Occipital lobe (tissue), 2 donors: ENCODE results near the gene FAM117B. TPM values are rescaled to one million over a fixed set of nuclear protein-coding genes. Genes with fewer than 3 reads are reported as not detected.

Source experiments
- DNase-seq: peaks from one replicate; lab custom pipeline; 2025; lab: John Stamatoyannopoulos, UW
- total RNA-seq: library from RNA; depleted of rRNA; stranded (reverse); fragments of >200 nt; gene quantifications from one replicate; pipeline ENCODE4 v1.2.3, GENCODE V29; 2014

FAM117B gene
- total RNA-seq: 44.6 TPM

DNA sequence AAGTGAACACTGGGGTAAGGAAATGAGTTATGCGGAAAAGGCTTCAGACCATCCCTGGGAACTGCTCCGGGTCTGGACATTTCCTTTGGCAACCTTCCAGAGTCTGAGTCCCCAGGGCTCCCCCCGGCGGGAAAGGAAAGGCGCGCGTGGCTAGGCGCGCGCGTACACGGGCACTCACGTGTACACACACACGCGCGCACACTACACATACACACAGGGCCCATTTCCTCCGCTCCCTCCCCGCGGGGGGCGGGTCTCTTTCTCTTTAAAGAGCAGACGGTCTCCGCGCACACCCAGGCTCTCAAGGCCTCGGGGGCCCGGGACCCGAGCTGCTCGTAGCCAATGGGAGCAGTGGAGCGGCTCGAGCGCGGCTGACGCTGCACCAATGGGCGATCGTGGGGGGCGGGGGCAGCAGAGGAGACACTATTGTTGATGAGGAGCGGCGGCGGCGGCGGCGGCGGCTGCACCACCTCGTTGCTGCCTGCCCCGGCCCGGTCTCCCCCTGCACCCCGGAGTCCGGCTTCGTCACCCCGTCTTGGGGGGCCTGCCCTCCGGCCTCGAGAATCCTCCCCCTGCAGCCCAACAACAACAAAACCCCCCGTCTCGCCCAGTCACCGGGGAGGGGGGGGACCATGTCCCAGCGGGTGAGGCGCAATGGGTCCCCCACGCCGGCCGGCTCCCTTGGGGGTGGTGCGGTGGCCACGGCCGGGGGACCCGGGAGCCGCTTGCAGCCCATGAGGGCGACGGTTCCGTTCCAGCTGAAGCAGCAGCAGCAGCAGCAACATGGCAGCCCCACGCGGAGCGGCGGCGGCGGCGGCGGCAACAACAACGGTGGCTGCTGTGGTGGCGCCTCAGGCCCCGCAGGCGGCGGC, at the start of gene FAM117B:
TSS of gene FAM117B (plus strand) at position 414 of the 872 bp plus-strand sequence. CDS start at position 633, 219 bp downstream.
- DNase-seq: peak; percentile 97

DNA sequence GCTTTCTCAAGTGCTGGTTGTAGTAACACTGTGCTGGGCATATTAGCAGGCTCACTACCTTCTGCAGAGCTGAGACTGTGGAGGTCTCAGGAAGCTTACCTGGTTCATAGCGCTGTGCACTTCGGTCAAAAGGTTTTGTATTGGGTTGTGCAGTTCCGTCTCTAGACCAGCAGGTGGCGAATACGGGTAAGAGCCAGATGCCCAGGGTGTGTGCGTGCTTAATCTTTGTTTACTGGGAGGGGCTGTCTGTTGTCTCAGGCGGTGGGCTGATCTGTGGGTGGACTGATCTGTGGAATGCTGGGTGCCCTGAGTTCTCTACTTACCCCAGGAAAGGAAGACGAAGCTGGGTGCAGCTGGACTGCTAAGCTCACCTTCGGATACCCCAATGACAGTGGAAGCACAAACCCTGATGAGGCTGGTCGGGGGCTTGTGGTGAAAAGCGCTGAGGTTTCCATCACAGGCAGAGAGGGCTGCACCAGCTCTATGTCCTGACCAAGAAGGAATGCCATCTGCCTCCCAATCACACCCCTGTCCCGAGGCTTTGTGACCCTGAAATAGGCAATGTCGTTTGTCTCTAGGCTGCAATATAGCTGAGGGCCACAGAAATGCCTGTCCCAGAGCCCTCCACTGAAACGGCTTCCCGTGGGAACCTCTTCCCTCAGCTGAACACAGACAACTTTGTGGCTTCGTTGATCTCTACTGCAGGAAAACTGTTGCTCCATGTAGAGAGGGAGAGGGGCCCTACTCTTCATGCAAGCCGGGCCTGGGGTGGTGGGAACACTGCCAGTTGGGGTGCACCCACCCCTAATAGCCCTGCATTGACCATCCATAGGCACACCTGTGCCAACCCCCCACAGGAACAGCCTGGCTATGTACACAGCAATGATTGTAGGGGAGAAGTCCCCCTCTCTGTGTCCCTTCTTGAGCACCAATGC, 45.9 kb upstream of the FAM117B start:
- DNase-seq: peak; percentile 6

DNA sequence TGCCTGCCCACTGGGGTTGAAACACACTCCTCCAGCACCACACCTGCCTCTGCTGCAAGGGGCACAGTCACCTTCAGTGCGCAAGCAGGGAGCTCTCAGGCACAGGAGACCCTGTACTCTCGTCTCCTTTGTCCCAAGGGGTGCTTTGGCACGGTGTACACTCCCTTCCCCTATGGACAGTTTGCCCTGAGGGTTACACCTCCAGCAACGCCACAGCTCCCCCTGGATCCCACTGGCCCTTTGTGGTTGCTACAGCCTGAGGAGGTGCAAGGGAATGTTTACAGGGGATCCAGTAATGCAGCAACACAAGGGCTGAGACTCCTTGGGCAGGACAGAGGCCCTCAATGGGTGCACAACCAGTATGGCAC, 45.2 kb upstream of the FAM117B start:
- DNase-seq: no peak

DNA sequence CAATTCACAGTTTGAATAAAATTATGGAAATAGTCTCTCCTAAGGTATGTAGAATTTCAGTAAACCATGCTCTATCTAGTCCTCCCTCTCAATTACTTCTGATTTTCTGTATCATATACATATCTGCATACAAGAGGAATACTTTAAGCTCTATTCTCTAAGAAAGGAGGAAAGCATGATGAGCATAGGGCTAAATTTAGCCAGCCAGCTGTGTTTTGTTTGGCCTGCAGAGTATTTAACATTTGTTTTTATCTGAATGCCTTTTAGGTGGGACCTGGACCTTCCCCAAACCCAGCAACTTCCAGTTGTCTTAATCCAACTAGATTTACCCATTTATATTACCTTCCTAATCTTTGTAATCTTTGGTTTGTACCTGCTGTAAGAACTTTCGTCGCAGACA, 42.2 kb upstream of the FAM117B start:
- no peak for DNase-seq

DNA sequence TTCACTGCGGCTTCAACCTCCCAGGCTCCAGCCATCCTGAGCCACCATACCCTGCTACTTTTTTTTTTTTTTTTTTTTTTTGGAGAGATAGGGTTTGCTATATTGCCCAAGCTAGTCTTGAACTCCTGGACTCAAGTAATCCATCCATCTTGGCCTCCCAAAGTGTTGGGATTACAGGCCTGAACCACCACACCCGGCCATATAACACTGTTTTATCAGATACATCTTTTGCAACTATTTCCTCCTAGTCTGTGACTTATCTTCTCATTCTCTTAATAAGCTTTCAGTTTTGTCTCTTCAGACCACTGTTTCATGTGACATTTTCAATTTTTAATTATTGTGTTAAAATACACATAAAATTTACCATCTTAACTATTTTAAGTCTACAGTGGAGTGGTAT, 35.7 kb upstream of the FAM117B start:
- no peak for DNase-seq

DNA sequence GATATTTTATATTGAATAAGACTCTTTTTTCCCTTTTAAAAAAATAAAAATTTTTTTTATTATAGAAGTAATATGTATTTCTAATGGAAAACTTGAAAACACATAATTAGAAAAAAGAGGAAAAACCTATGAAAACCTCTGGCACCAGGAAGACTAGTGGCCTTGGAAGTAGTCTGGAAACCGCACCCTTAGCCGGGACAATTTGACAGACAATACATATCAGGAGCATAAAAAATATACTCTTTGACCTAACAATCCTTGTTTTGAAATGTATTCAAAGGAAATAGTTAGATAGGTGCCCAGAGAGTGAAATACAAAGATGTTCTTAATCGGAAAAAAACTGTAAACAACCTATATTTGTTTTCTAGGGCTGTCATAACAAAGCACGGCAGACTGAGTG, 34.9 kb upstream of the FAM117B start:
- DNase-seq: no peak

DNA sequence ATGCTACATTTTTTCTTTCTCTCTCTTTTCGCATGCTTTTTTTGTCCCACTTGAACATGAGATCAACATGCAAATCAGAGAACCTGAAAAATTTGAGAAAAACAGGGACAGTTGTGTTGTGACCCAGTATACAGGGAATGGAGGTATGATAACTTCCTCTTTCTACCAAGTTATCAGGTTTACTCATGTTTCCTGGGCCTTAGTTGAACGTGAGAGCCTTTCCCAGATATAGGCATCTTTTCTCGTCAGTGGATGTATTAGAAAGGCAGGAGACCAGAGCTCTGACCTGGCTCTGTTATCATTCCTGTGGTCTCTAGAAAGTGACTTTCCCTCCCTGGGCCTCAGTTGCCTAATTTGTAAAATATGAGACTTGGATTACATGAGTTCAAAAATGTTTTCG, 30.1 kb upstream of the FAM117B start:
- DNase-seq: no peak

DNA sequence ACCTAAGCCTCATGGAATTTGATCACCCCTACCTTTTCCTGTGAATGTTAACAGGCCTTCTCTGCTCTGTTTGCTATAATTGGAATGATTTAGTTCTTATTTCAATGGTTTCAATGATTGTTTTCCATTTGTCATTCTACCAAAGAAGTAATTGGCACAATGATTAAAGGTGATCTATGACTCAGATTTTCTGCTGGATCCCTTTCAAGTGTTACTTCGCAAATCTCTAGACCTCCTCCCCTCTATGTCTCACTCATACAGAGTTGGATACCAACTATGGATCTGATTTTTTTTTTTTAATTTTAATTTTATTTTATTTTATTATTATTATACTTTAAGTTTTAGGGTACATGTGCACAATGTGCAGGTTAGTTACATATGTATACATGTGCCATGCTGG, 29.6 kb upstream of the FAM117B start:
- no peak for DNase-seq

DNA sequence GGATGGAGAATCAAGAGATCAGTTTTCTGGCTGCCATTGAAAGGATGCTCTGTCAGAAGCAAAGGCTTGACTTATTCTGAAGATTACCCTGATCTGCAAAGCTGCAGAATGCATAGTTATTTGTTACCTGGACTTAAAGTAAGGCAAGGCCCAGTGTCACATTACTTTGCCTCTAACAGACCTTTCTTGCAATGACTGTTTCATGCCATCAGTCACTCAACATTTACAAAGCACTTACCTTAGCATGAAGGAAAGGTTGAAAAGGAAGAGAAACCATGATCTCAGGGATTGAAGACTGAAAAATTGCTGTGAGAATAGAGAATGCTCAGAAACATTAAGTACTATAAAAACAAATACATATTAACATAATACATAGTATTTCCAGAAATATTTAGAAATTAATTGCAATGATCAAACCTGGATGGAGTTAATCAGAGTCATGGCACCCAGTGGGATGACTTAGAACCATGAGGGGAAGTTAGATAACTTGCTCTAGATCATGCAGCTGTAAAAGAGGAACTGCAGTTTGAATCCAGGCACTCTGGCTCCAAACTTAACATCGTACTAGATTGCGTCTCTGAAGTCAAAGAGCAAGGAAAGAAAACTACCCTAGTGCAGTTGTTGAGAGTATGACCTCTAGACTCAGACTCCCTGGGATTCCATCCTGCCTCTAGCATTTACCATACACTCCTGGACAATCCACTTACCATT, 26.5 kb upstream of the FAM117B start:
- no peak for DNase-seq

DNA sequence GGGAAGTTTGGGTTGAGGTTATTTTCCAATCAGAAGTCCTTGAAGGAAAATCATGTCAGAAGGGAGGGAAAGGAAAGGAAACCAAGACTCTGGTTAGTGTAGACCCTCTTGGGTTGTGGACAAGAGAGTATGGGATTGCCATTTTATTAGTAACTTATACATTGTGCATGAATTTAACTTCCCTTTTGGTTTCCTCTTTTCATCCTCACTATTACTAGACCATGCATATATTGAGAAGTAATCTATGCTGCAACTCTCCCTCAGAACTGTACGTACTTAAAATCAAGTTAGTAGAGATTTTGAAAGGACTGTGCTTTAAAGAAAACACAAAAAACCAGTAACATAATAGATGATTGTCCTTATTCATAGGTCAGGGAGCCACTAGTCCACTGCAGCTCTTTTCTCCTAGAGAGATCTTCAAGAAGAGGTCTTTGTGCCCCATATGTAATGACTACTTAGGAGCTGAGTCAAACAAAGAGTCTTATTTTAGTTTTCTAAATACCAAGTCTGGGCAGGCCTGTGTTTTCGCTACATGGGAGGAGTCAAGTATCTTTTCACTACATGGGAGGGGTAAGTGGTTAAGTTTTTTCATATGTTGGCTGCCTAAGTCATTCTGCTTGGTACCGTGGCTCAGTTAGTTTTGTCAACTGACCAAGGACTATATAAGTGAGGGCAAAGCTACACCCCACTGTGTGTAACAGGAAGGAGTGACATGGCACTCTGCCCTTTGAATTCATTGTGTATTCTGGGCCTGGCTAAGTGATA, 25.2 kb upstream of the FAM117B start:
- no peak for DNase-seq

DNA sequence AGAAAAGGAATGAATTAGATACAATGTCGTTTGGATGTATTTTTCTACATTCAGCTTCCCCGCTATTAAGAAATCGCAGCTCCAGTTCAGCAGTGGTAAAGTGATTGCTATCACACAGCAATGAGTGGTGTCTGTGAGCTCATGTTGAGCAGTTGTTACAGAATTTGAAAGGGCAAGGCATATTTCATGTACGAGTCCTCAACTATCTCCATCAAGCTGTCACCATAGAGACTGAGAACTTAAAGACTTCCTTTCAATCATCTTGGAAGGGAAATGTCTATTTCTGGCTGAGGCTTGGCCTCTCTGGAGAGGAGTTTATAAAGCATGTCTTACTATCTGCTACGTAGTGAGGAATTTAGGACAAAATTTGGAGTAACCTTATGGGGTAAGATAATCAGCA, 24.4 kb upstream of the FAM117B start:
- no peak for DNase-seq

DNA sequence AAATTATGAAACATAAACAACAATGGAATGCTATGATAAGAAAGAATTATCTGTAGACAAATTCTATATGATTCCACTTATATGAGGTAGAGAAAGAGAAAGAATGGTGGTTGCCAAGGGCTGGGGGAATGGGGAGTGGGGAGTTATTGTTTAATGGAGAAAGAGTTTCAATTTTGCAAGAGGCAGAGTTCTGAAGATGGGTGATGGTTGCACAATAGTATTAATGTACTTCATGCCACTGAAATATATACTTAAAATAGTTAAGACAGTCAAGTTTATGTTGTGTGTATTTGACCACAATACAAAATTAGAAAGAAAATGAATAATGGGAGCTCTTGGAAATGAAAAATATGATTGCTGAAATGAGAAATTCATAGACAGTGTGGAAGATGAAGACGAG, 22.6 kb upstream of the FAM117B start:
- DNase-seq: no peak

DNA sequence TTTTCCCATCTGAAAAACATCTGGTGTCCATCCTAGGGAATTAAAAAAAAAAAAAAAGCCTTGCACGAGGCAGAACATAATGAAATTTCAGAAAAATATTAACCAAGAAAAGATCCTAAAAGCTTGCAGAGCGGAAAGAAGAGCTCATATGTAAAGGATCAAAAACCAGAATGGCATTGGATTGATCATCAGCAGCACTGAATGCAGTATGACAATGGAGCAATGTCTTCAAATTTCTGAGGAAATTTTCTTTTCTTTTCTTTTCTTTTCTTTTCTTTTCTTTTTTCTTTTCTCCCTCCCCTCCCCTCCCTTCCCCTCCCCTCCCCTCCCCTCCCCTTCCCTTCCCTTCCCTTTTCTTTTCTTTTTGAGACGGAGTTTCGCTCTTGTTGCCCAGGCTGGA, 21.3 kb upstream of the FAM117B start:
- no peak for DNase-seq

DNA sequence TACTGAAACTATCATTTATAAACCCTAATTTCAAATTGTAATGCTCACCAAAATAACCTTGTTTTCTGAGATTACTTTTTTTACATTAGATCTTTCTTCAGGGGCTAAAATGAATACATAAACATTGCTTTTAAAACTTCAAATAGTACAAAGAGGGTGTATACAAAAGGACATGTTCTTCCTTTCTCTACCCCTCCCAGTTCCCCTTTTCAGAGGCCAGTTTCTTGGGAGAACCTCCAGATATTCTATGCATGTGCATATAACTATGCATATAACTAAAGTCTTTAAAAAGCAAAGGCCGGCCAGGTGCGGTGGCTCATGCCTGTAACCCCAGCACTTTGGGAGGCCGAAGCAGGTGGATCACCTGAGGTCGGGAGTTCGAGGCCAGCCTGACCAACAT, 10.6 kb upstream of the FAM117B start:
- no peak for DNase-seq

DNA sequence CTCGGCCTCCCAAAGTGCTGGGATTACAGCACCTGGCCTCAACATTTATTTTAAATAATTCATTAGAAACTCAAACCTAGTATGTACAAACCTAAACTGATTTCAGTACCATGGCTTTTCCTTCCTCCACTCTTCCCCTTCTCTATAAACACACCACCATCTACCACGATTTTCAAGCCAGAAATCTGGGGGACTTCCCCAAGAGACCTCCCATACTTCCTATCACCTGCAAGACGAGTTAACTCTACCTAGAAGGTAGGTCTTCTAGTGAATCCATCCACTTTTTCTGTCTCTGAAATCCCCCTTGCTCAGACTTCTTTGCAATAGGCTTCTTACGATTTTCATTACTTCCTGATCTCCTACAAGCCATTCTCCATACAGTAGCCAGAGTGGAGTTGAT, 7.7 kb upstream of the FAM117B start:
- DNase-seq: no peak

DNA sequence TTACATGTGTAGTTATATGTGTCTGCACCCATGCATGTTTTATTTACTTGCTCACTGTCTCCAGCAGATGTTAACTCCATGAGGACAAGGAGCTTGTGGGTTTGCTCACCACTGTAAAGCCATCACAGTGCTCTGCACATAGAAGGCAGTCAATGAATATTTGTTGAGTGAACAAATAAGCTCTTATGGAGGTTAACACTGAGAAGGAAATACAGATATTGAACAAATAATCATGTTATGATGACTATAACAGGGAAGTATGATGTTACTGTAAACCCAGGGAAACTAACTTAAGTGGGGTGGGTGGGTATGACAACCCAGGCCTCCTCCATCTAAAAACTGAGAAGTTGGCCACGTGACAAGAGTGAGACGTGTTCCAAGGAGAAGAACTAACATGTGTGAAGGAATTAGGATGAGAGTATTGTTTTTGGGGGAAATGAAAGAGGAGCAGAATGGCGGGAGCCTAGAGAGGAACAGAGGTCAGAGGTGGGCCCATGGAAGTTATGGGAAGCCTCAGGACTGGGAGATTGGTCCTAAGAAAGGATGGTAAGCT, 6.0 kb upstream of the FAM117B start:
- no peak for DNase-seq

DNA sequence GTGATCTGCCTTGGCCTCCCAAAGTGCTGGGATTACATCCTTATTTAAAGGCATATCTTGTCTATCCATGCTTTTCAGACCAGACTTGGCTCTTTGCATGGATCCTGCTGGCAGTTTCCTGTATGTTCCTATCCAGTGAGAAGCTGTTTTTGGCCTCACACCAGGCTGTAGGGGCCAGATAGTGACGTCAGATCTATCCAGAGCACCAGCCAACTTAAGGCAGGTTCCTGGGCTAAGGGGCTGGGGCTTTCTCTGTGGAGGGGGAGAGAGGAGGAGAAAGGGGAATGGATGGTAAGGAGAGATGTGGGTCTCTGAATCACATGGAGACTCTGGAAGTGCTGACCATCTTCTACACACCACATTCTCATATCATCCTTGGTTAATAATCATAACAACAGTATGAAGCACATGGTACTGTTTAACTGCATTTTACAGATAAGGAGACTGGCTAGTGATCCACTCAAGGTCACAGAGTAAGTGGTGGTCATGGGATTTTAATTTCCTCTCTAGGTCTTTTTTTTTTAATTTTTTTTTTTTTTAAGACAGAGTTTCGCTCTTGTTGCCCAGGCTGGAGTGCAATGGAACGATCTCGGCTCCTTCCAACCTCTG, 2.0 kb upstream of the FAM117B start:
- DNase-seq: no peak

DNA sequence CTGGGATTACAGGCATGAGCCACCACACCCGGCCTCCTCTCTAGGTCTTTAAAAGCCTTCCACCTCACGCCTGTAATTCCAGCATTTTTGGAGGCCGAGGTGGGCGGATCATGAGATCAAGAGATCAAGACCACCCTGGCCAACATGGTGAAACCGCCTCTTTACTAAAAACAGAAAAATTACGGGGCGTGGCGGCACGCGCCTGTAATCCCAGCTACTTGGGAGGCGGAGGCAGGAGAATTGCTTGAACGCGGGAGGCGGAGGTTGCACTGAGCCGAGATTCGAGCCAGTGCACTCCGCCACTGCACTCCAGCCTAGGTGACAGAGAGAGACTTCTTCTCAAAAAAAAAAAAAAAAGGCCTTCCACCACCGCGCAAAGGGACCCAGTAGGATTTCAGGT, 1.3 kb upstream of the FAM117B start:
- DNase-seq: no peak

DNA sequence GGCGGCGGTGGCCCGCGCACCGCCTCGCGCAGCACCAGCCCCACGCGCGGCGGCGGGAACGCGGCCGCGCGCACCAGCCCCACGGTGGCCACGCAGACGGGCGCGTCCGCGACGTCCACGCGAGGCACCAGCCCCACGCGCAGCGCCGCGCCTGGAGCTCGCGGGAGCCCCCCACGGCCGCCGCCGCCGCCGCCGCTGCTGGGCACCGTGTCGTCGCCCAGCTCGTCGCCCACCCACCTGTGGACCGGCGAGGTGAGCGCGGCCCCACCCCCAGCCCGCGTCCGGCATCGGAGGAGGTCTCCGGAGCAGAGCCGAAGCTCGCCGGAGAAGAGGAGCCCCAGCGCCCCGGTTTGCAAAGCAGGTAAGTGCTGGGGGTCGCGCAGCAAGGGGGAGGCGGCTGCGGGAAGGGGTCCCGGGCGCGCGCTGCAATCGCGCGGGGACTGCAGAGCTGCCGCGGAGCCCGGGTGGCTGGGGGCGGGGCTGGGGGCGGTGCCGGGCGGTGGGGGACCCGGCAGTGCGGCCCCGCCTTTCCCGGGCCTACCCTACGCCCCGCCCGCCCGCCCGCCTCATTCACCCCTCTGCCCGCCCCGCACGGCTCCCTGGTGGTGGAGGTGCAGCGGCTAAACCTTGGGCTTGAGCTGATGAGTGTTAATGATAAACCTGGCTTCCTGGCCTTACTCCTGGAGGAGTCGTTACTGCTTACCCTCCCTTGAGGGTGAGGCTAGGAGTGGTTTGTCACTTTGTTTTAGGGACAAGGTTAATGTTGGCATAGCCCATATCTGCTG, 851 bp downstream of the FAM117B start:
- peak; percentile 61 for DNase-seq

DNA sequence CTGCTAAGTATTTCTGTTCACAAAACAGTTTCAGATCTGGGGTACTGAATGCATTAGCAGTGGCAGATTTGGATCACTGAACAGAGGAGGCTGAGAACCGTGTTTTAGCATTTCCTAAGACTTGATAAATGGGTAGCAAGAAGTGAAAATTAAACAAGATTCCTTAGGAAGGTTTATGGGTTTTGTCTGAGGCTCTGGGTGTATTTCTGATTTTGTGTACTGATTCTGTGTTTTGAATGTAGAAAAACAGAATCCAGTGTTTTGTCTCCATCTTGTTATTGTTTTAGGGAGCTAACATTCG, 1.4 kb downstream of the FAM117B start:
- no peak for DNase-seq
